Mononuclear cell (primary cell): ENCODE results near the gene ATP1B3. TPM values are rescaled to one million over a fixed set of nuclear protein-coding genes. Genes with fewer than 3 reads are reported as not detected.
"Not testable (repeated sequence)": the region's sequence is repeated elsewhere in the genome, so short reads cannot be mapped to it uniquely, and the experiment has no call there.

Source experiments
- H3K27me3 ChIP-seq: 2 replicates; pipeline ENCODE4 v1.6.0; 2011; ENCODE audit warnings: low read length, control low read depth; ENCODE audit not compliant: insufficient read depth
- H3K4me1 ChIP-seq: 2 replicates; pipeline ENCODE4 v1.5.1; 2011; ENCODE audit warnings: mild to moderate bottlenecking, low read length, control low read depth; ENCODE audit not compliant: insufficient read depth
- H3K4me3 ChIP-seq: 2 replicates; pipeline ENCODE4 v1.5.1; 2011; ENCODE audit warnings: mild to moderate bottlenecking, low read length, moderate library complexity
- H3K9me3 ChIP-seq: 2 replicates; pipeline ENCODE4 v1.5.1; 2011; ENCODE audit warnings: low read depth, mild to moderate bottlenecking, control low read depth, low read length
- total RNA-seq: library from RNA; depleted of rRNA; stranded (reverse); fragments of >200 nt; gene quantifications from one replicate; pipeline ENCODE4 v1.2.3, GENCODE V29; 2012

ATP1B3 gene
- total RNA-seq, 1 donor, result 16.8 TPM

GRCh38 chr3:141875893-141876380, 506 bp upstream of the ATP1B3 start:
- peaks cover 23% of the 10 kb centered on the region for H3K4me1 ChIP-seq
- peak overlapping the region; percentile 54 for H3K4me3 ChIP-seq
- no peaks in the 10 kb centered on the region for H3K9me3 ChIP-seq
- no peaks in the 10 kb centered on the region for H3K27me3 ChIP-seq

GRCh38 chr3:141876891-141877621, 613 bp downstream of the ATP1B3 start:
- Histone ChIP-seq H3K4me3 (peak overlapping the region; percentile 54), H3K27me3 (no peaks in the 10 kb centered on the region), H3K9me3 (no peaks in the 10 kb centered on the region), H3K4me1 (peaks cover 29% of the 10 kb centered on the region)

GRCh38 chr3:141877911-141878310, 1.5 kb downstream of the ATP1B3 start:
- Histone ChIP-seq H3K4me1 (peaks cover 29% of the 10 kb centered on the region), H3K9me3 (no peaks in the 10 kb centered on the region), H3K27me3 (no peaks in the 10 kb centered on the region), H3K4me3 (peak overlapping the region; percentile 54)

- no peaks in the 10 kb centered on the region for H3K9me3 ChIP-seq
- no peak overlapping the region for H3K4me3 ChIP-seq
- H3K27me3 ChIP-seq, result no peaks in the 10 kb centered on the region
- peaks cover 29% of the 10 kb centered on the region for H3K4me1 ChIP-seq
Observed at GRCh38 chr3:141878326-141878725, 1.9 kb downstream of the ATP1B3 start.

GRCh38 chr3:141878817-141879216, 2.4 kb downstream of the ATP1B3 start:
- H3K27me3 ChIP-seq, result no peaks in the 10 kb centered on the region
- no peaks in the 10 kb centered on the region for H3K9me3 ChIP-seq
- no peak overlapping the region for H3K4me3 ChIP-seq
- peaks cover 29% of the 10 kb centered on the region for H3K4me1 ChIP-seq

- Histone ChIP-seq H3K27me3 (no peaks in the 10 kb centered on the region), H3K4me3 (no peak overlapping the region), H3K4me1 (peaks cover 29% of the 10 kb centered on the region), H3K9me3 (no peaks in the 10 kb centered on the region)
Observed at GRCh38 chr3:141881702-141882101, 5.3 kb downstream of the ATP1B3 start.

GRCh38 chr3:141887051-141887450, 10.6 kb downstream of the ATP1B3 start:
- H3K4me3 ChIP-seq, result no peak overlapping the region
- H3K4me1 ChIP-seq, result no peaks in the 10 kb centered on the region
- H3K27me3 ChIP-seq, result no peaks in the 10 kb centered on the region
- H3K9me3 ChIP-seq, result no peaks in the 10 kb centered on the region

GRCh38 chr3:141888548-141888947, 12.1 kb downstream of the ATP1B3 start:
- not testable (repeated sequence) for H3K4me1 ChIP-seq, H3K4me3 ChIP-seq, H3K9me3 ChIP-seq

GRCh38 chr3:141894524-141895176, 18.2 kb downstream of the ATP1B3 start:
- Histone ChIP-seq H3K9me3 (no peaks in the 10 kb centered on the region), H3K27me3 (no peaks in the 10 kb centered on the region), H3K4me1 (peaks cover 3% of the 10 kb centered on the region), H3K4me3 (no peak overlapping the region)

More at GRCh38 chr3:141888548-141888947, 12.1 kb downstream of the ATP1B3 start:
- H3K27me3 ChIP-seq, result not testable (repeated sequence)

- Histone ChIP-seq H3K27me3 (no peaks in the 10 kb centered on the region), H3K4me3 (no peak overlapping the region), H3K9me3 (peaks cover 6% of the 10 kb centered on the region), H3K4me1 (peaks cover 3% of the 10 kb centered on the region)
Observed at GRCh38 chr3:141895731-141896130, 19.3 kb downstream of the ATP1B3 start.

- peaks cover 3% of the 10 kb centered on the region for H3K4me1 ChIP-seq
- H3K4me3 ChIP-seq, result no peak overlapping the region
- no peaks in the 10 kb centered on the region for H3K27me3 ChIP-seq
- H3K9me3 ChIP-seq, result peaks cover 6% of the 10 kb centered on the region
Observed at GRCh38 chr3:141898908-141899307, 22.5 kb downstream of the ATP1B3 start.

GRCh38 chr3:141900343-141900742, 23.9 kb downstream of the ATP1B3 start:
- H3K4me1 ChIP-seq, result no peaks in the 10 kb centered on the region

GRCh38 chr3:141901914-141902313, 25.5 kb downstream of the ATP1B3 start:
- Histone ChIP-seq H3K9me3 (peaks cover 6% of the 10 kb centered on the region), H3K4me1 (no peaks in the 10 kb centered on the region), H3K4me3 (no peak overlapping the region), H3K27me3 (no peaks in the 10 kb centered on the region)

More at GRCh38 chr3:141900343-141900742, 23.9 kb downstream of the ATP1B3 start:
- Histone ChIP-seq H3K4me3 (no peak overlapping the region), H3K9me3 (peaks cover 6% of the 10 kb centered on the region), H3K27me3 (no peaks in the 10 kb centered on the region)

- Histone ChIP-seq H3K27me3 (no peaks in the 10 kb centered on the region), H3K4me3 (no peak overlapping the region), H3K4me1 (no peaks in the 10 kb centered on the region), H3K9me3 (peaks cover 6% of the 10 kb centered on the region)
Observed at GRCh38 chr3:141904203-141904602, 27.8 kb downstream of the ATP1B3 start.

GRCh38 chr3:141905129-141905528, 28.7 kb downstream of the ATP1B3 start:
- Histone ChIP-seq H3K4me1 (no peaks in the 10 kb centered on the region), H3K27me3 (no peaks in the 10 kb centered on the region), H3K4me3 (no peak overlapping the region), H3K9me3 (peaks cover 3% of the 10 kb centered on the region)
